Measurements from ENCODE around the gene TTBK1.
A peak's percentile ranks its signal among the peaks of the same experiment; 100 is the strongest.

Gene TTBK1

DNA sequence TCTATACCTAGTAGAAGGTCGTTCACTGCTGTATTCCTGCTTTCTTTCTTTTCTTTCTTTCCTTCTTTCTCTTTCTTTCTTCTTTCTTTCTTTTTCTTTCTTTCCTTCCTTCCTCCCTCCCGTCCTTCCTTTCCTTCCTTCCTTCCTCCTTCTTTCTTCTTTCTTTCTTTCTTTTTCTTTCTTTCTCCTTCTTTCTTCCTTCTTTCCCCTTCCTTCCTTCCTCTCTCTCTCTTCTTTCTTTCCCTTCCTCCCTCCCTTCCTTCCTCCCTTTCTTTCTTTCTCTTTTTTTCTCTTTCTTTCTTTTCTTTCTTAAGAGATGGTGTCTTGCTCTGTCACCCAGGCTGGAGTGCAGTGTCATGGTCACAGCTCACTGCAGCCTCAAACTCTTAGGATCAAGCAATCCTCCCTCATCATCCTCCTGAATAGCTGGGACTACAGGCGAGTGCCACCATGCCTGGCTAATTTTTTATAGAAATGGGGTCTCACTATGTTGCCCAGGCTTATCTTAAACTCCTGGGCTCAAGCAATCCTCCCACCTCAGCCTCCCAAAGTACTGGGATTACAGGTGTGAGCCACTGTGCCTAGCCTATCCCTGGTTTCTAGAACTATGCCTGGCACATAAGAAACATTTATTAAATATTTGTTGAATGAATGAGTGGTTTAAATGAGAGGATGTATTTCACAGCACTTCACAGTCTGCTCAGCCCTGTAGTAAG, 11.4 kb upstream of the TTBK1 start:
- H3K4me3 ChIP-seq = no peak overlapping the region
- H3K4me1 ChIP-seq = peaks cover 0 to 14% (median 7%) of the 10 kb centered on the region in 4 donors
- DNase-seq = peak in 1 of 2 donors; percentile 6
- H3K27ac ChIP-seq = no peak overlapping the region
- H3K36me3 ChIP-seq = no peaks in the 10 kb centered on the region
- peaks cover 0 to 15% of the 10 kb centered on the region in 2 donors for H3K27me3 ChIP-seq
- intact Hi-C loops (cut with DNase I; ENCODE audit: low total_unique reads) = no loop called here
- H3K9me3 ChIP-seq = no peaks in the 10 kb centered on the region
- TF ChIP-seq CTCF (IDR thresholded peaks at IDR 0.05) = no peak

DNA sequence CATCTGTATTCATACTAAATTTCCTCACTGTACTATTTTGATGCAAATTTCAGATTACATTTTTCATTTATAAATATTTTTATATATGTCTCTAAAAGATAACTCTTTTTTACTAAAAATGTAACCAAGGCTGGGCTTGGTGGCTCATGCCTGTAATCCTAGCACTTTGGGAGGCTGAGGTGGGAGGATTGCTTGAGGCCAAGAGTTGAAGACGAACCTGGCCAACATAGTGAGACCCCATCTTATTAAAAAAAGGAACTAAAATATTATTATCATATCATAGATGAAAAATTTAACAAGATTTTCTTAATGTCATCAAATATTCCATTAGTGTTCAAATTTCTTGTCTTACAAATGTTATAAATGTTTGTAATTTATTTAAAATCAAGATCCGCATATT, 7.4 kb upstream of the TTBK1 start:
- Histone ChIP-seq H3K27me3 (peaks cover 0 to 42% of the 10 kb centered on the region in 2 donors), H3K36me3 (no peaks in the 10 kb centered on the region), H3K27ac (no peak overlapping the region), H3K4me1 (no peaks in the 10 kb centered on the region), H3K4me3 (no peak overlapping the region), H3K9me3 (no peaks in the 10 kb centered on the region)
- TF ChIP-seq CTCF (IDR thresholded peaks at IDR 0.05) = no peak
- intact Hi-C loops (cut with DNase I; ENCODE audit: low total_unique reads) = no loop called here
- DNase-seq = no peak

DNA sequence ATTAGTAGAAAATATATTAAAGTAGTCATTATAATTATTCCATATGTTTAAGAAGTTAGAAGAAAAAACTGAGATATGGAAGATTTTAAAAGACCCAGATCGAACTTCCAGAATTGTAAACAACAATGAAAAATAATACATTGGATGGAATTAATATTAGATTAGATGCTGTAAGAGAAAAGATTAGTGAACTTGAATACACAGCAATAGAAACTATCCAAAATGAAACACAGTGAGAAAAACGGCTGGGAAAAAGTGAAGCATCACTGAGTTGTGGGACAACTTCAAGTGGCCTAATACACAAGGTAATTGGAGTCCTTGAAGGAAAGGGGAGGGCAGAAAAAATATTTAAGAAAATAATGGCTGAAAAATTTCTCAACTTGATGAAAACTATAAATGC, 4.2 kb upstream of the TTBK1 start:
- no peak for TF ChIP-seq CTCF (IDR thresholded peaks at IDR 0.05)
- no peaks in the 10 kb centered on the region for H3K9me3 ChIP-seq
- no peak overlapping the region for H3K27ac ChIP-seq
- H3K27me3 ChIP-seq = peaks cover 0 to 58% of the 10 kb centered on the region in 2 donors
- H3K4me1 ChIP-seq = no peaks in the 10 kb centered on the region
- no peaks in the 10 kb centered on the region for H3K36me3 ChIP-seq
- intact Hi-C loops (cut with DNase I; ENCODE audit: low total_unique reads) = no loop called here
- no peak for DNase-seq
- H3K4me3 ChIP-seq = no peak overlapping the region

DNA sequence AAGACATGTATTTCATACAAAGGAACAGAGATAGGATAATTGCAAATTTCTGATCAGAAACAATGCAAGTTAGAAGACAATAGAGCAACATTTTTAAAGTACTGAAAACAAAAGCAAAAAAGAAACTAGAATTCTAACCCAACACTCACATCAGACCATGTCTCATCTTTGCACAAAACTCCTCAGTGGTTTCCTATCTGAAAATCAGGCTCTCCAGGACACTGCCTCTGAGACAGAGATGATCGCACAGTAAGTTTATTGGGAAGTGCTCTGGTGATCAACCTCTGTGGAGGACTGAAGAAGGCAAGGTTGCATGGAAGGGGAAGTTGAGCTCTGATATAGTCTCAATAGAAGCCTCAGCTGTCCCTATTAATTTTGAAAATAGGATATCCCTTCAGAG, 2.3 kb upstream of the TTBK1 start:
- no peak for DNase-seq
- H3K27ac ChIP-seq = no peak overlapping the region
- intact Hi-C loops (cut with DNase I; ENCODE audit: low total_unique reads) = no loop called here
- H3K27me3 ChIP-seq = peaks cover 0 to 69% of the 10 kb centered on the region in 2 donors
- no peak overlapping the region for H3K4me3 ChIP-seq
- no peaks in the 10 kb centered on the region for H3K4me1 ChIP-seq
- no peak for TF ChIP-seq CTCF (IDR thresholded peaks at IDR 0.05)
- H3K36me3 ChIP-seq = no peaks in the 10 kb centered on the region
- H3K9me3 ChIP-seq = no peaks in the 10 kb centered on the region

DNA sequence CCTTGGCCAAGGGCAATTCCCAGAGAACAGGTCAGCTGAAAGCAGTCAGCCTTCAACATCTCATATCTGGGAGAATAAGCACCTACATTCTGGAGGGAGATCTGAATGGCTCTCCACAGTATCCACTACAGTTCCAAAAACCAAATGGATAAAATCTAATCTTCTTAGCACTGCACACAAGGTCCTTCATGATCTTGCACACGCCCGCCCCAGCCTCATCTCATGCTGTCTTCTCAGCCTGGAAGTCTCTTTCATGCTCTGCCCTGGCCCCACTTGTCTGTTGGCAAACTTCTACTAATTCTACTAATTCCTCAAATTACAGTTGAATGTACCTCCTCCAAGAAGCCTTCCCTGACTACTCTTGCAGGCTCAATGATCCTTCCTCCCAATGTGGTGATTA, 1.8 kb upstream of the TTBK1 start:
- Histone ChIP-seq H3K4me1 (peaks cover 0 to 2% (median under 1%) of the 10 kb centered on the region in 4 donors), H3K27me3 (peaks cover 0 to 71% of the 10 kb centered on the region in 2 donors), H3K4me3 (no peak overlapping the region), H3K9me3 (no peaks in the 10 kb centered on the region), H3K27ac (no peak overlapping the region), H3K36me3 (no peaks in the 10 kb centered on the region)
- TF ChIP-seq CTCF (IDR thresholded peaks at IDR 0.05) = no peak
- DNase-seq = no peak
- intact Hi-C loops (cut with DNase I; ENCODE audit: low total_unique reads) = no loop called here
